Duodenal mucosa (tissue), 2 donors: ENCODE data around the gene PCDH12.

Experiments used
- H3K27ac ChIP-seq: one replicate; pipeline ENCODE4 v1.7.0; 2013; ENCODE audit warnings: low read depth, low read length
- H3K27me3 ChIP-seq, 2 donors: one replicate each; pipeline ENCODE4 v1.7.0; 2013; ENCODE audit warnings: low read length in 2 of 2, control low read depth in 1 of 2; ENCODE audit not compliant: insufficient read depth in 2 of 2, control insufficient read depth in 1 of 2
- H3K36me3 ChIP-seq, 2 donors: one replicate each; pipeline ENCODE4 v1.7.0; 2013; ENCODE audit warnings: low read length in 2 of 2, control low read depth in 1 of 2; ENCODE audit not compliant: insufficient read depth in 2 of 2, control insufficient read depth in 1 of 2
- H3K4me1 ChIP-seq, 2 donors: one replicate each; pipeline ENCODE4 v1.7.0; 2013; ENCODE audit warnings: low read length in 2 of 2, control low read depth in 1 of 2; ENCODE audit not compliant: insufficient read depth in 2 of 2, control insufficient read depth in 1 of 2
- H3K4me3 ChIP-seq, 2 donors: one replicate each; pipeline ENCODE4 v1.7.0; 2013; ENCODE audit warnings: low read length in 2 of 2, low read depth in 1 of 2
- H3K9ac ChIP-seq, 2 donors: one replicate each; pipeline ENCODE4 v1.7.0; 2013; ENCODE audit warnings: low read length in 2 of 2, low read depth in 1 of 2
- H3K9me3 ChIP-seq, 2 donors: one replicate each; pipeline ENCODE4 v1.7.0; 2013; ENCODE audit warnings: low read length in 2 of 2, control low read depth in 1 of 2; ENCODE audit not compliant: control insufficient read depth in 1 of 2

The PCDH12 gene

DNA sequence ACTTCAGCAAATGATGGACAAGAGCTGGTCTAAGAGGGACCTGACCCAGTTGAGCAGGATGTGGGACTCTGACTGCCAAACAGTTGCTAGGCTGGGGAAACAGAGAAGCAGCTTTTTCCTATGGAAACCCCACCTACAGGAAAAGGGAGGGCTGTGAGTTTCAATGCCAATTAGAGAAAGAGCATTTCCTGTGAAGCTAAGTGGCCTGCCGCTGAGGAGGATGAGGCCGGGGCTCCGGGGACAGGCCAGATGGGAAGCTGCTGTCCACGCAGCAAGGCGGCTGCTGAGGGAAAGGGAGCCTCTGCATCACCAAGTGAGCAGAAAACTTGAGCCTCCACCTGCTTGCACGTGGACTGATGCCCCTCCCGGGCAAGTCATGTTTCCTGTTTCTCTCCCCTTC, at the start of gene PCDH12:
Gene PCDH12 (minus strand): TSS at position 90 of the 400 bp plus-strand sequence. CDS start 351 bp downstream, outside the sequence.
- peak within 1 kb of the TSS in 1 of 2 donors; percentile 29 for H3K4me3 ChIP-seq
- H3K9ac ChIP-seq: no peak within 1 kb of the TSS
- no peaks in the 10 kb centered on the region for H3K36me3 ChIP-seq
- H3K27ac ChIP-seq: peak within 1 kb of the TSS; percentile 44
- H3K27me3 ChIP-seq: no peaks in the 10 kb centered on the region
- H3K9me3 ChIP-seq: no peaks in the 10 kb centered on the region
- peaks cover 7 to 29% of the 10 kb centered on the region in 2 donors for H3K4me1 ChIP-seq

DNA sequence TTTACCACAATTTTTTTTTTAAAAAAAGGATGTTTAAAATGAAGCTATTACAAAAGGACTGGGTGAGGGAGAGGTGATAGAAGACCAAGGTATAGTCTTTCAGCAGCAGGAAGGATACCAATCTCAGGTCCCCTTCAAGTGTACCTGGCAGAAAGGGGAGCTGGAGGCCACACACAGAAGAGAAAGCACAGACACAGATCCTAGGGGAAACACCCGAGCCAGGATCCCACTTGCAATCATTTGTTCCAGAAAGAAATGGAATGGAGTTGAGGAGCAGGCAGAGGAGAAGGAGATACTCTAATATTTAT, 49.2 kb upstream of the PCDH12 start:
- Histone ChIP-seq H3K4me1 (peaks cover 0 to 7% of the 10 kb centered on the region in 2 donors), H3K9ac (no peak overlapping the region), H3K9me3 (no peaks in the 10 kb centered on the region), H3K4me3 (no peak overlapping the region), H3K36me3 (peaks cover 25 to 47% of the 10 kb centered on the region in 2 donors), H3K27ac (no peak overlapping the region), H3K27me3 (no peaks in the 10 kb centered on the region)

- H3K9ac ChIP-seq: no peak overlapping the region
- no peaks in the 10 kb centered on the region for H3K9me3 ChIP-seq
Observed at GRCh38 chr5:142006363-142007236, 48.6 kb upstream of the PCDH12 start.

DNA sequence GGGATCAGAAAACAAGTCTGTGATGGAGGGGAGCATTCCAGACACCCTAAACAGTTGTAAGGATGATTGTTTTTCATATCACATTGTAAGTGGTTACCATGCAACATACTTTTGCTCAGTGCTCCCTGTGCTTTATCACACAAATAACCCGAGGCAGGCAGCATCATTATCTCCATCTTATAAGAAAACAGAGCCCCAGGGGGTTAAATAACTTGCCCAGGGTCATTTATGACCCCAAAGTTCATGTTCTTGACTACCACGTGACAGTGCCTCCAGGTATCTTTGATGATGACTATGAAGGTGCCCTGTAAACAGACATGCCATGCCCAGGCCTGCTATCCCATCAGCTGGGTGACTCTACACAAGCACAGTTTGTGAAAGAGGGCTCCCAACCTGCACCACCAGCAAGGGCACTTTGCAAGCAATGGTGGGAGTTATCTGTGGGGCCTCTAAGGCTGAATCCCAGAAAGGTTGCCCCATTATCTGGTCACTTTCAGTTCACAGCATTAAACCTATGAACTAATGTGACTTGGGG, 45.3 kb upstream of the PCDH12 start:
- no peak overlapping the region for H3K4me3 ChIP-seq
- no peak overlapping the region for H3K9ac ChIP-seq
- peaks cover 28 to 65% of the 10 kb centered on the region in 2 donors for H3K36me3 ChIP-seq
- no peak overlapping the region for H3K27ac ChIP-seq
- no peaks in the 10 kb centered on the region for H3K9me3 ChIP-seq
- H3K27me3 ChIP-seq: no peaks in the 10 kb centered on the region
- H3K4me1 ChIP-seq: no peaks in the 10 kb centered on the region

More at GRCh38 chr5:142006363-142007236, 48.6 kb upstream of the PCDH12 start:
- H3K36me3 ChIP-seq: peaks cover 25 to 52% of the 10 kb centered on the region in 2 donors
- H3K4me1 ChIP-seq: peaks cover 0 to under 1% of the 10 kb centered on the region in 2 donors
- H3K4me3 ChIP-seq: no peak overlapping the region
- H3K27me3 ChIP-seq: no peaks in the 10 kb centered on the region
- H3K27ac ChIP-seq: no peak overlapping the region

- Histone ChIP-seq H3K9ac (no peak overlapping the region), H3K4me3 (no peak overlapping the region), H3K27me3 (no peaks in the 10 kb centered on the region), H3K27ac (no peak overlapping the region), H3K9me3 (no peaks in the 10 kb centered on the region), H3K36me3 (peaks cover 25 to 52% of the 10 kb centered on the region in 2 donors), H3K4me1 (peaks cover 5 to 7% of the 10 kb centered on the region in 2 donors)
Observed at GRCh38 chr5:142000704-142001484, 42.9 kb upstream of the PCDH12 start.

DNA sequence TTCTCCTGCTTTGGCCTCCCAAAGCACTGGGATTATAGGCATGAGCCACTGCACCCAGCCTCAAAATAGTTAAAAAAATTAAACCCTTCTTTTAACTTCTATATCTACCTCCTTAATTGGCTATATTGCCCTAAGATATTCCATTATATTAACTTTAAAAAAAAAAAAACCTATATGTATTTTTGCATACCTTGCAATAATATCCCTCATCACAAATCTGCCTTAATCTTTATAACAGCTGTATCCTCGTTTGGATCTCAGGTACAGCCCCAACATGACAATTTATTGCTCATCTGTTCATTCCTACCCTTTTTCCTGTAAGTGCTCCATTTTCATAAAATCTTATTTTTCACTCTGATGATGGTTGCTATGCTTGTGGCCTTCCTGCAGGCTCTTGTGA, 42.2 kb upstream of the PCDH12 start:
- Histone ChIP-seq H3K9ac (no peak overlapping the region), H3K27me3 (no peaks in the 10 kb centered on the region), H3K4me3 (no peak overlapping the region), H3K4me1 (peaks cover 5 to 7% of the 10 kb centered on the region in 2 donors), H3K9me3 (no peaks in the 10 kb centered on the region), H3K36me3 (peaks cover 19 to 50% of the 10 kb centered on the region in 2 donors), H3K27ac (no peak overlapping the region)

DNA sequence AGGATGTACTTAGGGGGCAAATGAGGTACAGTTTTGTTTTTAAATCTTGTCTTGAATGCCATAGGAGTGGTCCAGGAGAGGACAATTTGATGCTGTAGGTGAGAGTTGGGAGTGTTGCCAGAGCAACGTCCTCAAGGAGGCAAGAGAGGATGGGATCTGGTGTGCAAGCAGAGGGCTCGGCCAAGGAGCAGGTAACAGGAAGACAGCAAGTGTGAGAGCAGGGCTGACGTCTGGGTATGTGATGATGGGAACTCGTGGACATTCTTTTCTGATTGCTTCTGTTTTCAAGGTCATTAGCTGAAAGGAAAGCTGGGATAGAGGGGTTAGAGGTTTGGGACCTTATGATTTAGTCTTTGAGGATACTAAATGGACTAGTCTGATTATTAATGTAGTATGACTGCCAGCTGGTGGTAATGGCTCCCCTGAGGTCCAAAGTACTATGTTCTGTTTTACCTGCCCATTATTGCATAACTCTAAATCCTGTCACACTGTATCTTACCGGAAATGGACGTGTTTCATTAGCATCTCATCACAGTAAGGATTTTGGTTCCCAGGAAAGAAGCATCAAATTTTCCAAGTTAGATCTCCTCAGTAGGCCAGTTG, 39.5 kb upstream of the PCDH12 start:
- H3K9me3 ChIP-seq: no peaks in the 10 kb centered on the region
- H3K27ac ChIP-seq: no peak overlapping the region
- H3K36me3 ChIP-seq: peaks cover 15 to 41% of the 10 kb centered on the region in 2 donors
- peaks cover 5 to 7% of the 10 kb centered on the region in 2 donors for H3K4me1 ChIP-seq
- H3K27me3 ChIP-seq: no peaks in the 10 kb centered on the region
- no peak overlapping the region for H3K4me3 ChIP-seq
- no peak overlapping the region for H3K9ac ChIP-seq

DNA sequence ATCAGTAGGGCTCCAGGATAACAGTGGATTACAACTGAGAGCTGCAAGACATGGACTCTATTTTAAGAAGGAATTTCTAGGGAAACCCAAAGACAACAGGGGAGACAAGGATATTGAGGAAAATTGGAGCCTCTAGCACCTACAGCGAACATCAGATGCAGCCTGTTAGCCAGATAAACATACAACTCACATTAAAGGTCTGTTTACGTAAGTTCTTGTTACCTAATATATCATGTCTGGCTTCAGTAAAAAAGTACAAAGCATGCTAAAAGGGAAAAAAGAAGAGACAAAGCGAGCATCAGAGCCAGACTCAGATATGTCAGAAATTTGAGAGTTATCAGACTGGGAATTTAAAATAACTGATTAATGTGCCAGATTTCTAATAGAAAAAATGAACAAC, 37.7 kb upstream of the PCDH12 start:
- Histone ChIP-seq H3K4me1 (peaks cover 5 to 7% of the 10 kb centered on the region in 2 donors), H3K27ac (no peak overlapping the region), H3K27me3 (no peaks in the 10 kb centered on the region), H3K4me3 (no peak overlapping the region), H3K9me3 (no peaks in the 10 kb centered on the region), H3K9ac (no peak overlapping the region), H3K36me3 (peaks cover 11 to 28% of the 10 kb centered on the region in 2 donors)

- Histone ChIP-seq H3K9me3 (no peaks in the 10 kb centered on the region), H3K27me3 (no peaks in the 10 kb centered on the region), H3K27ac (no peak overlapping the region), H3K4me1 (peaks cover 5 to 7% of the 10 kb centered on the region in 2 donors), H3K4me3 (no peak overlapping the region), H3K9ac (no peak overlapping the region), H3K36me3 (peaks cover 11 to 23% of the 10 kb centered on the region in 2 donors)
Observed at GRCh38 chr5:141994511-141995136, 36.6 kb upstream of the PCDH12 start.
